HG03097 (cell line): ENCODE data around the gene NRARP.

ENCODE experiments used
- ATAC-seq: cut with Tn5 transposase; IDR thresholded peaks from one replicate; pipeline ENCODE4 v1.9.1; 2021; ENCODE audit not compliant: unreplicated experiment, low FRiP score

The NRARP gene

DNA sequence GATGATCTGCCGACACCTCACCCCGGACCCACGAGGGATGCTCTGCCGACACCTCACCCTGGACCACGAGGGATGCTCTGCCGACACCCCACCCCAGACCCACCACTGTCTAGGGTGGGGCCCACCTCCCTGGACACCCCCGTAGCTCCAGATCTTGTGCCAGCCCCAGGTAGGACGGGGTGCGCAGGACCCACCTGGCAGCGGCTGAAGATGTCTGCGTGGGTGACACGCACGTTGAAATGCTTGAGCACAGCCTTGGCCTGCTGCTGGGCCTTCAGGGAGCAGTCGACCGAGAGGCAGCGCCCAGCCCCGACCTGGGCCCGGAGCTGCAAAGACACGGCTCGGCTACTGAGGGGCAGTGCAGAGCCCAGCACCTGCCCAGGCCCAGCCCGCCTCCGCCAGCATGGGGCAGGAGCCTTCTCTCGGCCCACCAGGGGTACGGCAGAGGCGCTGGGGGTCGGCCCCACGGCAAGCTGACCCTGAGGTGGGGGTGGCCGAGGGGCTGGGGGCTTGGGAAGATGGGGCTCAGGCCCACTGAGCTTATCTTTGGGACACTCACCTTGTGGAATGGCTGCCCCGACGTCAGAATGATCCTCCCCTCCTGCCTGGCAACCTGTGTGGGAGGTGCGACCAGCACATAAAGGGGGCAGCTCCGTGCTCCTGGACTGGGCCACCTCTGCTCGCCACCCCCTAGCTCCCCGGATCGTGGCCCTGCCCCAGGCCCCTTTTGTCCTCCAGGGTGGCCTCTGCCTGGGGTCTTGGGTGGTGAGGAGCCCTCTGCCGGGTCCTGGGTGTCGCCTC is 21.7 kb upstream of the NRARP start:
- no peak for ATAC-seq

DNA sequence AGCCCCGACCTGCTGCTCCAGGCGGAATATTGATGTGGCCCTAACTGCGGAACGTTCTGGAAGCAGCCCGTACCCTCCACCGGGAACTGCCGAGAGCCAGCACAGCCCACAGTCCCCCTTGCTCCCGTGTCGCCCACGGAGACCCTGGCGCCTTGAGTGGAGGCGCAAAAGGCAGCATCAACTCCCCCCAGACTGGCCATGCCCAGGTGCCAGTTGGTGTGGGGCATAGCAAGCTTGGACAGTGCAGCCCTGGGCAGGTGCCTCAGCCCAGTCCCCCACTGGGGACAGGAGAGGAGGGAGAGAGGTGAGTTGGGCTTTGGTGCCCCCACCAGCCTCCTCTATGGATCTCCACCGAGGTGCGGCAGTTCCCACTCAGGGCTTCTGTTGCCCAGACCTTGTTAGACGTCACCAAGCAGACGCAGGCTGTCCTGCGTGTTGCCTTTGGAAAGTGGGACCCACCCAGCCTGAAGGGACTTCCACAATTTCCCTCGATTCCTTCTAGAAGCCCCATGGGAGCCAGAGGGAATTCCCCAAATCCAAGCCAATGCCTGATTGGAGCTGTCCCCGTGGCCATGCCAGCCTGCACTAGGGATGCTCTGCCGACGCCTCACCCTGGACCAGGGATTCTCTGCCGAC is 19.8 kb upstream of the NRARP start:
- no peak for ATAC-seq

DNA sequence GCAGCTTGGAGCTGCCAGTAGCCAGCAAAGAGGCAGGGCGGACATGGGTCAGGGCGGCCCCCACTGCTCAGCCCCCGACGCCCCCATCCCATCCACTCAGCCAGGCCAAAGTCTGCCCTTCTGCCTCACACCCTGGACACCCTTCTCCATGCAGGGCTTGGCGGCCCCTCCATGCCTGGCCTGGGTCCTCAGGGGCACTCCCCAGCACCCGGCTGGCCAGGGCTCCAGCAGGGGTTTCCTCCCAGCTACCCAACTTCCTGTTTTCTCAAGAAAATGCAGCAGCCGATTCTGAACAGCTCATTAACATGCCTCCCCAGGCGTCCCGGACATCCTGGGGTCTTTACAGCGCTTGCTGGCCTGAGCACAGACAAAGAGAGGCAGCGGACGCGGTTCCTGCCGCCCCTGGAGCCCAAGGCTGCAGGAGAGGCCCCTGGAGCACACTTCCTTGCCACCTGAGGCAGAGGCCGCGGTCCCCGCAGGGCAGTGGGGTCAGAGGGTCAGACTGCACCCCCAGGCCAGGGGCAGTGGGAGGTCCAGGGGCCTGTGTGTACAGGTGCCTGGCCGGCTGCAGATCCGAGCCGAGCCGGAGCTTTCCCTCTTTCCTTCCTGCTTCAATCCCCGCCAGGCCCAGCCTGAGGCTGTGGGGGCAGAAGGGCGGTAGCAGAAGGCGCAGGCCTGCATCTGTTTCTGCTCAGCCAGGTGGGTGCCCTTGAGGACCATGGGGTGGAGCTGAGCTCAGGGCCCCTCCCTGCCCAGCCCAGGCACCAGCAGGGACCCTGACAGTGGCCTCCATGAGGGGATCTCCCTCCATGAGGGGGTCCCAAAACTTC is 18.7 kb upstream of the NRARP start:
- ATAC-seq, result no peak

DNA sequence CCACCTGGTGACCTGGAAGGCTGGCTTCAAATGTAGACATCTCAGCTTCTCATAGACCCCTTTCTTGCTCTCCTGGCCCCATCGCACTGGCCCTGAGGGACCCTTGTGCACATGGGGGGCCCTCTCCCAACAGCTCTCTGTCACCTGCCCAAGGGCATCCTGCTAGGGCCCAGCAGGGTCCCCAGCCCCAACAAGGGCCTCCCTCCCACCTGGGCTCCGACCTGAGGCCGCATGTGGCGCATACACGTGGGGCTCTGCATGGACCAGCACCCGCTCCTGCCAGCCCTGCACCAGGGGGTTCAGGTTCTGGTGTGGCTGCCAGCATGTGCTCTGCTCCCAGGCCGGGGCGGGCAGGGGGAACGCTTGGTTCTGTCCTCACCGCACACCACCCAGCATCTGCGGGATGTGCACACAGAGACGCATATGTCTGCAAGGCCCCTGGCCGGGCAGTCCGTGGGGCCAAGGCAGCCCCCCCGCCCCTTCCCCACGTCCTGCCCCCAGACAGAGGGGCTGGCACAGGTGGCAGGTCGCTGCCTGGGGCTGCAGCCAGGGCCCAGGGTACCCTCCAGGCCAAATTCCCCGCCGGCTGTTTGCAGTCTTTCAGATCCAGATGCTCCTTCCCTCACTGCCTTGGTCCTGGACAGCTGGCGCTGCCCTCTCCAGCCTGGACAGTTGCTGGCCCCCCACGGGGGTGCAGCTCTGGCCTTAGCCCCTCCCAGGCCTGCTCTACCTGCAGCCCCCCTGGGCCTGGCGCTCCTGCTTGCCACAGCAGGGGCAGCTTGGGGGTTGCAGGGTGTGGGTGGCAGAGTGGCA is 17.9 kb upstream of the NRARP start:
- no peak for ATAC-seq

DNA sequence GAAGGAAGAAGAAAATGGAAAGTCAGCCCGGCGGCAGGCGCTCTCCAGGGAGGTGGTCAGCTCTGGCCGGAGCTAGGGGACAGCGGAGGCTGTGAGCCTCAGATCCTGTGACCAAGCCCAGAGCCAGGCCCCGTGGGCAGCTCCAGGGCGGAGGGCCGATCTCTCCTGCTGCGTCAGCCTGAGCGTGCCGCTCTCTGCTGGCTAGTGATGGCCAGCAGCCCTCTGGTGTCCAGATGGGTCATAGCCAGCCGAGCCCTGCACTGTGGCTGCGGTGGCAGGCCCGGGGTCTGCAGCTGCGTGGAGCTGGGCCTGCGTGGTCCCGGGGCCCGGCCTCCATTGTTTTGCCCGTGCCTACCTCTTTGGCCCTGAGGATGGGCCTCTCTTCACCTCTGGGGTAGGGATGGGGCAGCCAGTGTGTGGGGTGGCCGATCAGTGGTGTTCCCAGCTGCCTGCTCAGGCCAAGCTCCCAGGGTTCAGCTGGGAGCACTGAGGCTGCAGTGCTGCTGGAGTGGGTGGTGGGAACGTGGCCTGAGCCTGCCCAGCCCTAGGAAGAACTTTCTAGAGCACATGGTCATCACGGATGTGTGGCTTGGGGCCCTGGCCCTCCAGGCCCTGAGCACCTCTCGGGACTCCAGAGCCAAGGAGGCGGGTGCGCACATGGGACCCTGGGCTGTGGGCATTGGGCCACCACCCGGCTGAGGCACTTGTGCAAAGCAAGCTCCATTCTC is 17.1 kb upstream of the NRARP start:
- ATAC-seq, result no peak

DNA sequence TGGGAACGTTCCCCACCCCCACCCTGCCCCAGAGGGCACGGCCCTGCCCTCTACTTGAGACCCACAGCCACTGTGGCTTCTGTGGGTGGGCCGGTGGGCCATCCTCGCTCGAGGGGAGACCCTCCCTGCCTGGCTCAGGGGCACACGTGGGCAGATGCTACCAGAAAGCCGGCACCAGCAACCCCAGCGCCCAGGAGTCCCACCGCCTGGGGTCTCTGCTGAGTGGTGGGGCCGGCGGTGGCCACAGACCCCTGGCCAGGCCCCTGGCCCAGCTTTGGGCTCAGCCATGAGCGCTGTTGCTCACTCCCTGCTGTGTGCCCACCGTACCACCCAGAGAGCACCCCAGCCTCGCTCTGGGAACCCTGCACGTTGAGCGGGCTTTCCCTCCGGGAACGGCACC is 16.5 kb upstream of the NRARP start:
- ATAC-seq, result no peak

DNA sequence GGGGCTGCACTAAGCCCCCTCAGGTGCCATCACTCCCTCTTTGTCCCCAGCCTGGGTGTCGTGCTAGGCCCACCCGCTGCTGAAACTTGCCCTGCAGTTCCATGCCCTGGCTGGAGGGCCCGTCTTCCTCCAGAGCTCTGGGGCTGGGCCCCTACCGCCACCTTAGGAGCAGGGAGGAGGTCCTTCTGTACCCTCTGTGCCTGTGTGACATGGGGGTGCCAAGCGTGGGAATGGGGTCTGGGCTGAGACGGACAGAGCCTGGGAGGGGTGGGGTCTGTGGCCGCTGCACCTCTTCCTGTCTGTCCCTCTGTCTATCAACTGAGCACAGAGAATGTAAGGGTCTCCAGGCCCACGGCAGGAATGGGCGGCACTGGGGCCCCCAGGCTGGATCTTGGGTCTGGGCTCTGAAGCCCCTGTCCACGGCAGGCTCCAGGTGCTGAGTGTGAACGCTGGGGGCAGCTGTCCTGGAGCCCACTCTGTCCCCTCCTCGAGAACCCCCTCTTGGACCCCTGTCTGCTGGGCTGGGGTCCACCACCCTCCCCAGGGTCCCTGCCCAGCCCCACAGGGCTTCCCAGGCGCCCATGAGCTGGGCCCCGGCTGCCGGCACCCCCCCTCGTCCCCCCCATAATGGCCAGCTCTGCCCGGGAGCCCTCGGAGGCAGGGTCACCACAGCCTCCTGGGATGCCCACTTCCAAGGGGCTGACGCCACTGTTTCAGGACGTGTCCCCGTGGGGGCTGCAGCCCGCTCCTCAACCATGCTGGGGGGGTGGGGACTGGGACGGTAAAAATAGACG is 15.8 kb upstream of the NRARP start:
- no peak for ATAC-seq

DNA sequence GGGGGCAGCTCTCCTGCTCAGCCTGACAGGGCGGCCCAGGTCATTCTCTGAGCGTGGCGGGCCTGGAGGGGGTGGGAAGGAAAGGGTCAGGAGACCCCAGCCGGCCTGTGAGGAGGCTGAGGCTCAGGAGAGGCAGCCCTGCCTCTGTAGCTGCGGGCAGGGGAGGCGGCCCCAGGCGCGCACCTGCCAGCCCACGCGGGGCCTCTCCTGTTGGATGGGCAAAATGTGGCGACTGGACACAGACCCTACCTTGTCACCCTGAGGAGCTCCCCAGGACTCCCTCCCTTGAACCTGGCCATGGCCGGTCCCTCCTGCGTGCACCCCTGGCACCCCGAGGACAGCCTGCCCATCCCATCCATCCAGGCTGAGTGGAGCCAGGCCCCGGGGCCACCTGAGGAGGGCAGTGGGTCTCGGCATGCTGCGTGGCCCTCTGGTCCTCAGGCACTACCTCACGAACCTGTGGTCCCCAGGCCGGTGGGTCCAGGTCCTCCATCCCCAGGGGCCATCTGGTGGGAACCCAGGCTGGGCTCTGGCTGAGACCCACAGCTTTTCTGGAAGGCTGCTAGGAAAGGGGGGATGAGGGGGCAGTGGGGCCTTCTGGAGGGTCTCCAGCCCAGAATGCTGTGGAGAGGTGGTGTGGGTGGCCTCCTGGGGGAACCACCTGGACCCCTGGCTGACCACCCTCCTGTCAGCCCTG is 15.1 kb upstream of the NRARP start:
- ATAC-seq, result no peak

DNA sequence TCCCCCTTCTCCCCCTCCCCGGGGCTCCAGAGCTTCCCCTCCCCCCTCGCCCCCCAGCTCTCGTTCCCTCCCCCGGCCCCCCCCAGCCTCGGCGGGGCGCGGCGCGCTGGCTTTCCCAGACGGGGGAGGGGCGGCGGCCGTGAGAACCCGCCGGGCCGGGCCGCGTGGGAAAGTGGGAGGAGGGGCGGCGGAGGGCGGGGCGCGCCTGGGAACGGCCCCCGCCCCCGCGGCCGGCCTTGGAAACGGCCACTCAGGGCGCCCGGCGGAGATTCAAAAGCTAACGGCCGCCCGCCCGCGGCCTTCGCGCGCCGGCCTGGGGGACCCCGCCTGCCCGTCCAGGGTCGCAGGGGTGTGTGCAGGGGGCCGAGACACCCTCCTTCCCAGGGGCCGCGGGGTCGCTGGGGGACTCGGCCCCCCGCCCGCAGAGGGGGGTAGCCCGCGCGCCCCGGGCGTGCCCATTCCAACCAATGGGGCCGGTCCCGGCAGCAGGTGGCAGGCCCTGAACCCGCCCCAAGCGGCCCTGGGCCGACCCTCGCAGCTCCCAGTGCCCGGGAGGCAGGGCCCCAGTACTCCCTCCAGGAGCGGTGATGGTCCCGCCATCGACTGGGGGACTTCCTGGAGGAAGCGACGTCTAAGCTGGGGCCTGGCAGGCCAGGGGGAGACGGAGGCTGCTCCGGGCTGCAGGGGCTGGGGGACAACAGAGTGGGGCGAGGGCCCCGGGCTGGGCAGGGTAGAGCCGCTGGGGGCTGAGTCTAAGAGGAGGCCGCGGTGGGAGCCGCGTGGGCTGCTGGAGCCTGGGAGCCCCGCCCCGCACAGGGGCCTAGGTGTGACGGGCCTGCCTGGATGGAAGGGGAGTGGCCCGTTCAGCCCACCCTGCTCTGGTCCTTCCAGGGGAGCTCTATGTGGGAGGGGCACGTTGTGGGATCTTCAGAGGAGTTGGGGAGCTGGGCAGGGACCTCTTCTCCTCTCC is 14.2 kb upstream of the NRARP start:
- no peak for ATAC-seq

DNA sequence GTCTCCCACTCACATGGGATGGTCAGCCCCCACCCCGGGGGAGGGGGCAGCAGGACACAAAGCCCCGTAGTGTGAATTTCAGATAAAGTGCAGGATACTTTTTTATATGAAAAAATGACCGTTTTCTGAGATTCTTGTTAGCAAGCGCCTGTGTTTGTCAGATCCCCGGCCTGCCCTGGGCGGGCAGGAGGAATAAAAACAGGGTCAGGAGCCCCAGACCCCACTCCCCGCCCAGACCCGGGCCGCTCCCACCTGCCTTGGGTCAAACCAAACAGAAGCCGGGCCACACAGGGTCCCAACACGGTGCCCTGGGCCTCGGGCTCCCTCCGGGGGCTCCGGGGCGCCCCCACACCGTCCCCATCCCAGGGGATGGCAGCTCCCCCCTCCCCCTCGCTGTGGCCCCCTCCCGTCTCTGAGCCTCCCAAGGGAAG is 13.5 kb upstream of the NRARP start:
- ATAC-seq, result no peak

DNA sequence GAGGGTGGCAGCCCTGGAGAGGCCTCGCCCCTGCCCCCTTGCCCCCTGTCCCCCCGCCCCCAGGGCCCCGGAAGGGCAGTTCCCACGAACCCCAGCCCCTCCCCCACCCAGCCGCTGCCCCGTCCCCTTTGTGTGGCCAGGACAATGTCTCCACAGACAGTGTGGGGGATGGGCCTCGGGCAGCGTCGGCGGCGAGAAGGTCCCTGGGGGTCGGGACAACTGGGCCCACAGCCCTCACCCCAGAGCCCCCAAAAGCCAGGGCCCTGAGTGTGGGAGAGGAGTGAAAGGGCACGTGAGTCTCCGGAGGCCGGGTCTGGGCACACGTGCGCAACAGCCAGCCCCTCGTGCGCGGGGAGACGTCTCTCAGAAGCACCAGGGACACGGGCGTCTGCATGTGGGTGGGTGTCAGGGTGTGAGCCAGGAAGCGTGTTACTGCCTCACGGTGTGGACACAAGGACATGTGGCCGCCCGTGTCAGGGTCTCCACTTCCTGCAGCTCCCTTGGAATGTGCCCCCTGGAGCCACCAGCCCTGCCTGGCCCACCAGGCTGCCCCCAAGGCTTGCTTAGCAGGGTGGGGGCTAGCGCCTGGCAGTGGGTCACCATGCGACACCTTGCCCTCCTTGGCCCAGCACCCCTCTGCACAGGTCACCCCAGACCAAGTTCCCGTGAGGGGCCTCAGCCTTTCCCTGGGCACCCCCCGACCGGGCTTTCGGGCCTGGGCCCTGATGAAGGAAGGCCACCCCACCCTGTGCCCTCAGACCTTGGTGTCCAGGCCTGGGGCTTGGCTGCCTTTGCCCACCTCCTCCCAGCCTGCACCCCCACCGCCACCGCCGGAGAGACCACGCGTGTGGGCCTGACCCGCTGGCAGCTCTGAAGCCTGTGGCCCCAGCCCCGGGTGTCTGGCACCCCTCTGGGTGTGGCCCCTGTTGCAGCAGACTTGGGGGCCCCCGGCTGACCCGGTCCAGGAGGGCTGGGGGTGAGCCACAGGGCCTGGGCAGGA is 12.8 kb upstream of the NRARP start:
- ATAC-seq, result no peak

DNA sequence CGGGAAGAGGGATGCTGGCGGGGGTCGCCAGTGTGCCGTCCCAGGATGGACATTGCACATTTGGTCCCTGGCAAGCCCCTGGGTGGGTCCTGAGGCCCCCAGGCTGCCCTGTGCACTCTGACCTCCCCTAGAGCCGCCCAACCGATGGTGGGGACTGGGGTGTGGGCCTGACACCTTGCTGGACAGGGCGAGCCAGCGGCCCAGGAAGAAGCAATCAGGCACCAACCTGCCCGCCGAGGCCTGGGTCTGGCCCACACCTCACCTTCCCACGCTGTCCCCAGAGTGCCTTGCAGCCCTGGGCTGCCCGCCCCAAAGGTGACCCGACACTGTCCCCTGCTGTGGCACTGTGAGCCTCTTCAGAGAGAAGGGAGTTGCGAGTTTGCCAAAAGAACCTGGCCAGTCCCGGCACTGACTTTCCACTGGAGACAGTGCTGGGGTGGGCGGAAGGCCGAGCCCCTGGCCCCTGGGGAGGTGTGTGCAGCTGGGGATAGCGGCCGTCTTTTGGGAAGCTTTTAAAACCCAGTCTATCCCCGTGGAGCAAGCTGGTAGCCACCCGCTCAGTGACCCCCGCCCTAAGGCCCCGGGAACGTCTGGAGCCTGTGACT is 12.0 kb upstream of the NRARP start:
- ATAC-seq, result no peak

DNA sequence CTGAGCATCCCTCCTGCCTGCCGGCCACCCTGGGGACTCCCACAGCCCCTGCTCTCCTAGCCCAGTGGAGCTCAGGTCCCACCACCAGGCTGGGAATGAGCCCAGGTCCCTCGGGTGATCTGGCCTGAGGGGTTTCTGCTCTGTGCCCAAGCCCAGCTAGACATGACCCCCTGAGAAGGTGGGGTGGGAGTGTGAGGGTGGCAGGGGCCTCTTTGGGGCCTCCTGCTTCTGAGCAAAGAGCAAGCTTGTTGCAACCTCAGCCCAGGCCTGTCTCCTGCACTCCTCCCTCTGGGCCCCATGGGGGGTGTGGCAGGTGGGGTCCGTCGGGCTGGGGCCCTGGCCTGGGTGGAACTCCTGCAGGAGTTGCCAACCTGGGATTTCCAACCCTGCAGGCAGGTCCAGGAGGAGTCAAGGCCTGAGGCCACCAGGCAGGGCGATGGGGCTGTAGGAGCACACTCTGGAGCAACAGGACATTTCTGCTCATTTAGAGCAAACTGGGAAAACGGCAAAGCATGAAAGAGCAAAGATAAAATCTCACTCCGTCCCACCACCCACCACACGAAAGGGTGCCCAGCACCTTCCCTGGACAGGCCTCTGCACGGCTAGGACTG is 11.4 kb upstream of the NRARP start:
- no peak for ATAC-seq

DNA sequence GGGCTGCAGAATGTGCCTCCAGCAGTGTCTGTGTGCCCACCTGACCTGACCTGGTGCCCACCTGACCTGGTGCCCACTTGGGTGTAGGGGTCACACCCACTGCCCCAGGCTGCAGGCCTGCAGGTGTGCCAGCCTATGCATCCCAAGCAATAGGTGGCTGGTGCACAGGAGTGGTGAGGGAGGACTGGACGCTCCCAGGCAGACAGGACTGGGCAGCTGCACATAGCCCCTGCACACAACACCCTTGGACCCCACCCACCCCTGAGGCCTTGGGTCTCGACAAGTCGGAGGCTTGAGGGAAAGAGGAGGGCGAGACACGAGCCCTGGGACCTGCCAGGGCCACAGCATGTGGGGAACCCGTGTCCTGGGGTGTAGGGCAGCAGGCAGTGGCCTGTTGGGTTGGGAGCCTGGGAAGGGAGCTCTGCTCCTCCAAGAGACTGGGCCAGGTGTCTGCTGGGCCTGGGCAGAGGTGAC is 10.8 kb upstream of the NRARP start:
- no peak for ATAC-seq
